GM19452 (cell line): ENCODE results near the gene SF1.

Experiments used
- ATAC-seq: cut with Tn5 transposase; IDR thresholded peaks from one replicate; pipeline ENCODE4 v1.9.1; 2021; ENCODE audit not compliant: unreplicated experiment

The SF1 gene

DNA sequence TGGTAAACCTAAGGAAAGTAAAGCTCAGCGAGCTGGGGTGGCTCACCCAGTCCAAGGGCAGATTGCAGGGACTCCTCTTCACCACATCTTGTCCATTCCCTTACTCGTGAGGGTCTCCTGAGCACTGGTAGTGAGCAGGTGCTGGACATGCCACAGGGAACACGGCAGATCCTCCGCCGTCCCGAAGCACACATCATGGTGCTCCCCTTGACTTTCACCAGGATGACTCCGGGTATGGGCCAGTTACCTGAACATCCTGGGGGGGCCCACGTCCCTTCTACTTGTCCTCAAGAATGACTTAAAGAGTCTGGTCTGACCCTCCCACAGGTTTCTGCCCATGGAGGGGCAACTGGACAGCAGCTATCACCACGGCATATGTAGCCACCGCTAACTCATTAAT, 8.0 kb upstream of the SF1 start:
- ATAC-seq: no peak

DNA sequence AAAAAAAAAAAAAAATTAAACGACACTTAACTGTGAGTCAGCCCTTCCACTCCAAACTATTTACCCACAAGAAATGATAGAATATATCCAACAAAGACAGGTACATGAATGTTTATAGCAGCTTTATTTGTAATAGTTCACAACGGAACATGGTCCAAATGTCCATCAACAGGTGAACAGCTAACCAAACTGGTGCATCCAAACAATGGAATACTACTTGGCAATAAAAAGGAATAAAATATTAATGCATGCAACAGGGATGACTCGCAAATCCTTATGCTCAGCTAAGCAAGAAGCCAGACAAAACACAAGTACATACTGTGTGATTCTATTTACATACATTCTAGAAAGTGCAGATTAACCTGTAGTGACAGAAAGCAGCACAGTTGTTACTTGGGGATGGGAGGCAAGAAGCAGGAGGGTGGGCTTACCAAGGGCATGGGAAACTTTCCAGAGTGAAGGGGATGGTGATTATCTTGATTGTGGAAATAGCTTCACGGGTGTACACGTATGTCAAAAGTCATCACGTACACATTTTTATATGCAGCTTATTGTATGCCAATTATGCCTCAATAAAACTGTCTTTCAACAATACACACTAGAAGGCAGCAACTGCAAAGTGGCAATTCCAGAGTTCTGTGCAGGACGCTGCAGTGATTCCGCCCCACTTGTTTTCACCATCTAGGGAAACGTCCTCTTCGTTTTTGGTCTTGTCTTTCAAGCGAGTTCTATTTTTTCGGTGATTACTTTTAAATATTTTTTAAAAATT, 6.7 kb upstream of the SF1 start:
- ATAC-seq: no peak

DNA sequence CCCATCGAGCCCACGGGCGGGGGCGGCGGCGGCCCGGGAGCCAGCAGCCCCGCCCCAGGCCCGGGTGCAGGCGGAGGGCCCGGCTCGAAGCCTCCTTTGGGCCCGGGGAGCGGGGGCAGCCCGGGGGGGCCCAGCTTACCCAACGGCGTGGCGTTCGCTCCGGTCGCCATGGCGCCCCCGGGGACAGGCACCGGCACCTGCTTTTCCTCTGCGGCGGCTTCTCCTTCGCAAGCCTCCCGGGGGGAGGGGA, 194 bp downstream of the SF1 start:
- ATAC-seq: no peak

DNA sequence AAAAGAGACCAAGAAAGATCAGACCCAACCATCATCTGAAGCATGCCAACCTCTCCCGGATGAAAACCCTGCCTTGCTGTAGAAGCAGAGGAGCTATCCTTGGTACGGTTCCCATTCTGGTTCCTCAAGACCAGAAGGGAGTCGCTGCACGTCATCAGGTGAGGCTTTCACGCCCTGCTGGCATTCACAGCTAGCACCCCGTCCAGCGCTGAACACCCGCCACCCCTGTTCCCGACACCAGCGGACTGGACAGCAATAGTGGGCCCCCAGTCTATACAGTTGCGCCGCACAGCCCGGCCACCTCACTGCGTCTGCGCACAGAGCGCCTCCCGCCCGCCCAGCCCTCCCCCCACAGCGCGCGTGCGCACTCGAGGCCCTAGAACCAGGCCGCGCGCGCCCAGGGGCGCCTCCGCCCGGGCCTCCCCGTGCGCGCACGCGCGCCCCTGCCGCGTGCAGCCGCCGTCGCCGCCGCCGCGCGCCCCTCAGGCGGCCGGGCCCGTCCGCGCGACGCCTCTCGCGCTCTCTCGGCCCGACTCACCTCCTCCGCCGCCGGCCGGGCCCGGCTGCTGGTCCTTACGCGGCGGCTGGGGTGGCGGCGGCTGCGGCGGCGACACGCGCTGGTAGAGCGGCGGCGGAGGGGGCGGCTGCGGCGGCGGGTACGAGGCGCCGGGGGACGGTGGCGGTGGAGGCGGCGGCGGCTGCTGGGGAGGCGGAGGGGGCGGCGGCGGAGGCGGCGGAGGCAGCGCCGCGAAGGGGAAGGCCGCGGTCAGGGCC, 706 bp downstream of the SF1 start:
- ATAC-seq: peak; percentile 23

DNA sequence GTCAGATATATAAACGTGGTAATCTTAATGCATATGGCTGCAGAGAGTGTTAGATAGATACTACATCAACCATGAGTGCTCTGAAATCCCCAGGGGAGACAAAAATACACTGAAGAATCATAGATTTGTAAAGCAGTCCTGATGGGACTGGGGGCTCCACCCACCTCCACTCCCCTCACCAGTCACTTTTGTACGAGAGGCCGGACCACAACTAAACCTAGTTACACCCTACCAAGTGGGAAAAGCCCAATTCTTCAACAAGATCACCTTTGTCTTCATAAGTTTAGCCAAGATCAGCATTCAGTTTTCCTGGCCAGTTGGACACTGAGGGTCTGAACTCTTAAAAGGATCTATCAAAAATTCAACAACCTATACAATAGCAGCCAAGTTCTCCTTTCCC, 1.5 kb downstream of the SF1 start:
- ATAC-seq: no peak

DNA sequence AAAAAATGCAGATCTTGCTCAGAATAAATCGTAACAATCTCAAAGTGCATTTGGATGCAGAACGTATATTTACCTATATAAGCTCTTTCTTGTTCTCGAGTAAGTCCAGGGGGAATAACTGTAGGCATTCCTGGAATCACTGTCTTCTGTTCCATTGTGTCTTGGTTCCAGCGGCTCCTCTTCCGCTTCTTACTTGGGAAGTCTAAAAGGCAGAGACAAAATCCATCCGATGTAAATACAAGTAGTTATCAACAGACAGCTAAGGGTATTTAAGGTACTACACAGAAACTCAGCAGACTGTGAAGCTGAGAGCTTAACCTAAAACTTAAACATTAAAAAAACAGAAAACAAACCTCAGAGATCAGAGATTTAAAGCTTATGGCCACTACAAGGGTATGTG, 1.9 kb downstream of the SF1 start:
- ATAC-seq: no peak

DNA sequence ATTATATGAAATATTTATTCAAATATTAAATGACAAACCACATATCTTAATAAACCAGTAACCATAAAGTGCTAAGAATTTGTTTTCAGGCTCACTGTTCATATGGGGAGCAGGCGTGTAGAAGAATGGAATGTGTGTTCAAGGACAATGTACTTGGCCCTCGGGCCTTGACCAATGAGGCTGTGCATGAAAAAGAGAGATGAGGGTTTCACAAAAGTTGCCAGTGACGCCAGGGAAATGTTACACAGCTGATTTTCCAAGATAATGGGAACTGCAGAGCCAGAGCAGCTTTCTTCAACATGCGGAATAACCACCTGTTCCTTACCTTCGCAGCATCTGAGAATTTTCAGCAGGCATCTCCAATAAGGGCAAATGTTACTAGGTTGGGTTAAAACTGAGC, 4.2 kb downstream of the SF1 start:
- ATAC-seq: no peak

DNA sequence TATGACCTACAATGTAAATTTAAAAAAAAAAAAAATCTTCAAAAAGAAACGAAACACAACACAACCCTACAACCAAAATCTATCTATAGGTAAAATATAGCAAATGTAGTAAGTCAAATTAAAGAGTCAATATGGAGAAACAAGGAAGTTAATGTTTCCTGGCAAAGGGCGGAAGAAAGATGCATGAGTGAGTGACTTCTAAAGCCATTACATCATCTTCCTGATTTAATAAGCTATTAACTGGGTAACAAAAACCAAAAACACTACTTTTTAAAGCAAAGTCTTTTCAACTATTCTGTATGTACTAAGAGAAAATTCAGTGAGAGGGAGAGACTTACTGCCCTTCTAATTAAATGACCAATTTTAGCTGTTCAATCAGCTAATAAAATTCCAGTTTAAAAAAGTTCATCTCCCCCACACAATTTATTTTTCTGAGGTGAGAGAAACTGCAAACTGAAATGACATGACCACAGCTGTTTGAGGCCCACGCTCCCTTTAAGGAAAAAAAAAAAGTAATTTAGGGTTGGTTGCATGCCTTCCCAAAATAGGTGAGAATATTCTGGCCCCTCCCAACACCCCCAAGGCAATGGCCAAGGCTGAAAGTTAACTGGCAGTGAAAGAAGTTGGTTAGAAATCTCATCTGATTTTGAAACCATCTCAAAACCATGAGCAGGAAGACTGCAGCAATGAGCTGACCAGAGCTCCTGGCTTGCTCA, 5.9 kb downstream of the SF1 start:
- ATAC-seq: no peak

DNA sequence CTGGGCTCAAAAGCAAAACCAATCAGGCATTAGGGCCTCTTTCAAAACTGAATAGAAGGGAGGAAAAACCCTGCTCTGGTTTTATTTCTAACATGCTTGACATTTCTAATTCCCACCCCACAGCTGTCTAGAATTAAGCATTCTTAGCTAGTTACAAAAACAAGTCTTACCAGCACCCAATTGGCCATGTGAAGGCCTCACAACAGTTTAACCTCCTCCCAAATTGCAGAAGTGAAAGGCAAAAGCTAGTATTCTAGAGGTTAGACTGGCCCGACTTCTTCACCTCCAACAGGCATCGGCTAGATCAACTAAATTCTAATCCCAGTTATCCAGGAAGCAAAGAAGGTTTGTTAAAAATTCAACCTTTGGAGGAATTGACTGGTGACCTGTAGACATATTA, 6.5 kb downstream of the SF1 start:
- no peak for ATAC-seq

DNA sequence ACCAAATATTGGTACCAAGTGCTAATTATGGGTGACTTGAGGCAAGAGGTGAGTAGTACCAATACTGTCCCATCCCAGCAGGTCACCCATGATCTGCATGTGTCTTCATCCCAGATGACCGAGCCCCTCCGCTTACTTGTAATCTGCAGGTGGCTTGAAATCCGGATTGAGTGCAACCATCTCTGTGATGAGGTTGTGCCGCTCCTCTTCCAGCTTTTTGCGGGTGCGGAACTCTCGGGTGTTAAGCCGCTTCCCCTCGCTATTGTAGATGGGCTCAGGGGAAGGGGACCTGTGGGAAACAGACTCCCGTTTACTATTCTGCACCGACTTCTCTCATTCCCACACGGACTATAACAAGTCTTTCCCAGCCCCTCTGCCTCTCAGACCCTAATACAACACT, 8.2 kb downstream of the SF1 start:
- ATAC-seq: no peak

DNA sequence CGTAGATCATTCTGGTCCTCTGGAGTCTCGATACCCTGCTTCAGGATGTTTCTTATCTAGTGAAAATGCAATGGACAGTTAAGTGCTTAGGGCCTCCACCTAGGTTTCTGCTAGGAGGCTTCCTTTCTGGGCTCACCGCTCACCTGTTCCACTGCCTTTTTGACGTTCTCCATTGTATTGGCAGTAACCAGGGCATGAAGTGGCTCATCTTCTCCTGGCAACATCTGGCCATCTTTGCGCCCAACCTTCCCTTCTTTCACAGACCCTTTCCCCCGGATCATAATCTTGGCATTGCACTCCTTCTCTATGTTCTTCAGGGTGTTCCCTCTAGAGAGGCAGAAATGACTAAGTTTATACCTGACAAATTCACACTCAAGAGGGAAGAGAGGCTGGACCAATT, 9.1 kb downstream of the SF1 start:
- ATAC-seq: no peak

DNA sequence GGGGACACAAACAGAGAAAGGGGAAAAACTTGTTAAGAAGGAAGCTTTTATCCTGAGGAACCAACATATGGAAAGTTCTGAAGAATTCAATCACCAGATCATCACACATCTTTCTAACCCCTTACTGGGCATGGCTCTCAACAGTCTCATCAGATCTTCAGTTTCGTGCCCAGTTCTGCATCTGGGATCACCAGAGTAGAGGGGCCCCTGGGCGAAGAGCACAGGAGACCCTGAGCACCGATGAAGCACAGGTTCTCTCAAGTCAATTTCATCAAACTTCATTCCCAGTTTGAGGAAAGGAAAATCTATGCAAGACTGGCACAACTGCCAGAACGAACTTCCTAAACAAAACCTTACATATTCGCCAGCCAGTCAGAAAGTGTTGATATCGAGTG, 10.0 kb downstream of the SF1 start:
- ATAC-seq: no peak

DNA sequence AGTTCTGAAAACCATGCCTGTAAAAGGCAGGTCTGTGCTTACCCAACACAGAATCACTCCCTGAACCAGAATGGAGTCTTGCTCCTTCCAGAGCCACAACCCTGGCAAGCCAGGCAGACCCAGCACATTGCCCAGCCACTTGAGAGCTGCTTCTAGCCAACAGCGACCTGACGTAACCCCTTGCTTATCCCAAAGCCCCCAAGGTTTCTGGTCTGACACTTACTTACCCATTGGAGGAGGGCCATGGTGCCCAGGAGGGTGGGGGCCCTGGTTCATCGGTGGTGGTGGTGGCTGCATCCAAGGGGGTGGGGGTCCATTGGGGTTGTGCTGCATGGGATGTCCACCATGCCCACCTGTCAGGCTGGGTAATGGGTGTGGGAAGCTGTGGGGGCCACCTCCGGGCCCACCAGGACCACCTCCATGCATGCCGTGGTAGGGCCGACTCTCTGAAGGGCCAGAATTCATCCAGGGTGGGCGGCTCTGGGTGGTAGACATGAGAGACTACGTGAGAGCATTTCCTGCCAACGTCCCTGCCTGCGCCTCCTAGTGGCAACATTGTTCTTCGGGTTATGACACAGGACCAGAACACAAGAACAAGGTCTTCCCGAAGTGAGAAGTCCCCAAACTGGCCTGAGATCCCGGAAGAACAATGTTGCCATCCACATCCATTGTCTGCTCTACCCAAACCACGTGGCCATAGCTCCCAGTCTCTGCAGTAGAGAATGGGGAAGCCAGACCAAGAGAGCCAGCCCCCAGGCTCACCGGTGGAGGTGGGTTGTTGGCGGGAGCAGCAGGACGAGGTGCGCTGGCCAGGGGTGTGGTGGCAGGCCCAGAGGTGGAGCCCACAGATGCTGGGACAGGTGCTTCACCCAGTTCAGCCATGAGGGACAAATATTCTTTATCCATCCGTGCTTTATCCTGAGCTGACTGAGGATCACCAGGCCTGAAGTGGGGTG, 10.7 kb downstream of the SF1 start:
- no peak for ATAC-seq

DNA sequence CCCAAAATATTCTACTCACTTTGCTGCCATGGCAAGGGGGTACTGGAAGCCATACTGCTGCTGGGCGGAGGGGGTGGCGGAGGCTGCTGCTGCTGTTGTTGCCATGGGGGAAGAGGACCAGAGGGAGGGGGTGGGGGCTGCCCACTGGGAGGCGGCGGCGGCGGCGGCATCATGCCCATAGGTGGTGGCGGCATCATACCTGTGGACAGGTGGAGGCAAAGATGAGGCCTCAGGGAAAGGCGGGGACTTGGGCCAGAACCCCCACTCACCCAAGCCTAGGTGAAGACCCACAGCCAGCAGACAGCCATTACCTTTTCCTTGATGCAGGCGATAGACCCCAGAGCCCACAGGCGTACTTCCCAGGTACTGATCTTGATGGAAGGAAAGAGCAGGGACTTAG, 11.5 kb downstream of the SF1 start:
- ATAC-seq: no peak

DNA sequence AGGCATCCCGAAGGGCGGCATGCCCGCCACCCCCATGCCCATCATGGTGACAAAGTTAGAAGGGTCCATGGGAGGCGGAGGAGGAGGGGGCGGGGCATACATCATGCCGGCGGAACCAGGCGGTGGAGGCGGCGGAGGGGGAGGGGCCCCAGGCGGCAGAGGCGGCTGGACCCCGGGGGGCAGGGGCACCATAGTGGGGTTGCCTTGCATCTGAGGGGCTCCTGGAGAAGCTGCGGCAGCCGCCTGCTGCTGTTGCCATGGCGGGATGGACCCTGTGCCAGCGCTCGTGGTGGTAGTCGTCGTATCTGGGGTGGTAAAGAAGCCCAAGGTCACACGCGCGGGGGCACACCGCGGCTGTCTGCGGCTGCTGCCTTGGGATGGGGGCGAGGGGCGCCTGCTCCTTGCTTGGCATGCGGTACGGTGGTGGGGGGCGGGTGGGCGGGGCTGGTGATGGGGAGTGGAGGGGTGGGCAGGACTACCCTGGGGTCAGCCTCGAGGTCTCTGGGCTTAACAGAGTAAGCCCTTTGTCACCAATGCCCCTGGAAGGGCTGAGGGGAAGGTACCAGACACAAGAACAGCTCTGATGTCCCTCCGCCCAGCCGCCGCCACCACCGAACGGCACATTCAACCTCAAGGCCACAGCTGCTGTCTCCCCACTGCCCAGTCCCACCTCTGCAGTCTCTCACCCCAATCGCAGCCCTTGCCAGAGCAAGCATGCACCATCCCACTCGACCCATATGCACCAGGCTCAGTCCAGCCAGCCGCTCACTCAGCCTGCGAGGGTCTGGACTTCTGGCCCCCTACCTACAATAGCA, 12.3 kb downstream of the SF1 start:
- no peak for ATAC-seq

DNA sequence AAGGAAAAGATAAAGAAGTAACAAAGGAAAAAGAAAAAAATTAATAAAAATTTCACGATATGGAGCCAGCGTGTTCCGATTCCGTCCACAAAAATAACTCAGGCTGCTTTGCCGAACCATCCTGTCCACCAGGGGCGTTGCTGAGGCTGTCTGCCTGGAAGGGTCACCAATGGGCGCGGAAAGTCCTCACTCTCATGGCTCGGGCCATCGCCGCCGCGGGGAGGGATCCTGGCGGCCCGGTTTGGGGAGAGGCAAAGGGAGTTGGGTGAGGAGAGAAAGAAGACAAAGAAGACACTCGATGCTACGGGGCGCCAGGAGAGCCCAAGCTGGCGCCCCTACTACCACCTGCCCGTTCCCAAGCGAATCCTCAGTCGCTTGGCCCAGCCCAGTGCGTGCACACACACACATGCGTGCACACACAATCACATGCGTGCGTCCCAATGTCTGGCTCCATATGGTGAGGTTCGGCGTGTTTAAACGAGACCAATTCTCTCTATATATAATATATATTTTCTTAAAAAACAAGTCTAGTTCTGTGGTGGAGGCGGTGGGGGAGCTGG, 13.0 kb downstream of the SF1 start:
- ATAC-seq: no peak

DNA sequence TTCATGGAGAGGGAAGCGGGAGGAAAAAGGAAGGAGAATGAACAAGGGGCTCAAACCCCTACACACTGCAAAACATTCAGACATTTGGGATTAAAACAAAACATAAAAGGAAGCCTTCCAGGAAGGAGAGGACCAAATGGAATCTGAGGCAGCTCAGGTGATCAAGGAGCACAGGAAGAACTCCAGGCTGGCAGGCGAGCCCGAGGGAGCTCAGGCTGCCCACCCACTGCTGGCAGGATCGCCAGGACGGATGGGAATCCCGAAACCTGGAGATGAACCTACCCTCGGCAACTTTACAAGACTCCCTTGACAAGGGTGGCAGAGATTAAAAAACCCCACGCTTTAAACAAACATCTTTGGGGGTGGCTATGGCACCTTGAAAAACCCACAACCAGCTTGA, 13.6 kb downstream of the SF1 start:
- ATAC-seq: no peak

DNA sequence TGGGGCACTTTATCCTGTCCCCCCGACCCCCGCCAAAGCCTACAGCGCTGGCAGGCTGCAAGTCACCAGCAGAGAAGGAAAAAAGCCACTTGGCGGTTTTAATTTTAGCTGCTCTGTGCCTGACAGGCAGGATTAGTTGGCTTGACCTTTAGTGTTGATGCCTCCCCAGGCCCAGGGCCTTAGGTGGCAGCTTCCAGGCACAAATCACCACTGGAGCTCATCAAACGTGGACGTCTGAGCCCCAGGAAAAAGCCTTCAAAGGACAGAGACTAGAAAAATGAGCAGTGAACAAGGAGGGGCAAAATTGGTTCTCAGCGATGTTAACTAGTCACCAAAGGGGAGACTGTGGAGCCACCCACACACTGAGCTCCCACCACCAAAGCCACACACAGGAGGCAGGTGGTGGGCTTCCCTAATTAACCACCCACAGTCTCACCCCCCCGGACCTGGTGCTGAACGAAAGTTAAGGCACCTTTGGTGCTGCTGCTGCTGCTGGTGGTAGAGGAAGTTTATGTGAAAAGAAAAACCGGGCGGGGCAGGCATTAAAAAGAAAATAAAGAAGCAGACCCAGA, 14.2 kb downstream of the SF1 start:
- ATAC-seq: no peak

DNA sequence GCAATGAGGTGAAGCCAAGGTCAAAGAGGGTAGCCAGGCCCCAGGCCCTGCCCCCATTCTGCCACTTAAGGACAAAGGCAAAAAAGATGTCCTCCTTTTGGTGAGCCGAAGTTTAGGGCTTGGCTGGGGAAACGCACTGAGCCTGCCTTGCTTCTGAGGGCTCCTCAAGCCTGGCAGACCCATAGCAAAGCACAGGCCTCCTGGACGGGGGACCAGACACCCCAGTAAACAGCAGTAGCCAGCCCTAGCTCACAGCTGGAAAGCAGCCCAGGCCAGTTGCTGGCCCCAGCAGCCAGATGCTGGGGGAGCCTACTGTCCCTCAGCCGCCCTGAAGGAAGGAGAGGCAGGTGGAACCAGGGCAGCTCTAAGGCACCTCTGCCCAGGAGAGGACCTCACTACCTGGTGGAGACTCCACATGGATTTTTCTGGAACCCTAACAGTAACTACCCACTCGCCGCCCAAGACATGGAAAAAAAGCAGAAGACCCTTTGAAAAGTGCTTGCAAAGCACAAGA, 14.8 kb downstream of the SF1 start:
- no peak for ATAC-seq
